IPS-NIHi7 (cell line): Measurements from ENCODE around the gene HMGXB4.
A peak's percentile ranks its signal among the peaks of the same experiment; 100 is the strongest.

ENCODE experiments used
- DNase-seq: peaks from one replicate; pipeline ENCODE4 v3.0.0; 2012; ENCODE audit warnings: mixed read lengths; ENCODE audit errors: extremely low spot score

Gene HMGXB4

DNA sequence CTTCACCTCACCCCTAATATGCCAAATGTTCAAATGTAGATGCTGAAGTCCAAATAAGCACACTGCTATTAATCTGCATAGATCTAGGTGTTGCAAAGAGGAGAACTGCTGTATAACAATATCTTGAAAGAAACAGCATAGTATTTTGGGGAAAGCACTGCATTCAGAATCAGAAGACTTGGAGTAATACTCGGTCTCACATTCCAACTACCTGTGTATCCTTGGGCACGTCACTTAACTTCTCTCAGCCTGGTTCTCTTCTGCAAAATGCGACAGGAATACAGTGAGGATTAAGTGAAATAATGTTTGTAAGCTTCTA, 332 bp upstream of the HMGXB4 start:
- no peak for DNase-seq

DNA sequence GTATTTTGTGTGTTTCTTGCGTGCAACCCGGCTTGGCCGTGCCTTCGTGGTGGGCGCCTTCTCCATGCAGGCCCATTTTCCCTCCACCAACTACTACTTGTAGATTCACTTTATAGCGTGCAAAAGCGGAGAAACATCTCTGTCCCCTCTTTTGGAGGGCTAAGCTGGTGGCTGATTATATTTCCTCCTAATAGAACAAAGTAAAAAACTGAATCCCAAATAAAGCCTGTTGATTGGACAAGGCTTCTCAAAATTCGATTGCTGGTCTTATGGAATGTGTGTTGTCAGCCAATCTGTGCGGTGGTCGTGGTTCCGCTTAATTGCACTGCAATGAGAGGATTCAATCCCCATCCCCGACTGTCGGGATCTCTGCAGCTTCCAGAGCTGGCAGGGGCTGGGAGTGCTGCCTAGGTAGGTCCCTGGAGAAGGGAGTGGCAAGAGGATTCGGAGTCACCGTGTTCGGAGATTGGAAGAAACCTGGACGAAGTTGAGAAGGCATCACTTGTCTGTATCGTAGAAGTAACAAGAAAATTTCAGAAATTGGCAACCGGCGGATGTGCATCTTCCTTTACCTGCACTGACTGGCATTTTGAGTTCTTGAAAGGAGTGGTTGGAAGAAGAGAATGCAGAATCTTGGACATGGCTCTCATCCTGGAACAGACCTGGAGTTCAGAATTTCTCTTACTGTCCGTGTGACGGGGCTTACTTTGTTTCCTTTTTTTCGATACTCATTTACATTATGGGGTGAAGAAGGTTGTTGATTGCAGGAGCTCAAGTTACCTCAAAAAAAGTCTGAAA, 1.1 kb downstream of the HMGXB4 start:
- peak; percentile 40 for DNase-seq

DNA sequence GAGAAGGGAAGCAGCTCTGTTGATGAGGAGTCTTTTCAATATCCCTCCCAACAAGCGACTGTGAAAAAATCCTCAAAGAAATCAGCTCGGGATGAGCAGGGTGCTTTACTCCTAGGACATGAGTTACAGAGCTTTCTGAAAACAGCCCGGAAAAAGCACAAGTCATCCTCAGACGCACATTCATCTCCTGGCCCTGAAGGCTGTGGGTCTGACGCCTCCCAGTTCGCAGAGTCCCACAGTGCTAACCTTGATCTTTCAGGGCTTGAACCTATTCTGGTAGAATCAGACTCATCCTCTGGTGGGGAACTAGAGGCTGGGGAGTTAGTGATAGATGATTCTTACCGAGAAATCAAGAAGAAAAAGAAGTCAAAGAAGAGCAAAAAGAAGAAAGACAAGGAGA, 7.7 kb downstream of the HMGXB4 start:
- no peak for DNase-seq

DNA sequence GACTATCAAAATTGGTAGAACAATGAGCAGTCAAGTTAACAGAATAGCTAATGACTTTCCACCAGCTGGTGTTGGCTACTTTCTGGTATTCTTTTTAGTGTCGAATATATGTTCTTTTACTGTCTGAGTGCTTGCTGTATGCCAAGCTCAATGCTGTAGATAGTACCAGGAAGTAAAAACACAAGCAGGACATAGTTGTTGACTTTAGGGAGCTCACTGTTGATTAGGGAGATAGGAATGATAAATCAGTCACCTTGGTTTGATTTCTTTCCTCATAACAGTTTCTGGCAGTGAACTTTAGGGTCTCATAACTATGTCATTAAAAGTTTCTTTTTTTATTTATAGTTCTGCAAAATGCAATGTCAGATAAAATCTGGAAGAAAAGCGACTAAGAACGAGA, 9.0 kb downstream of the HMGXB4 start:
- DNase-seq = no peak

DNA sequence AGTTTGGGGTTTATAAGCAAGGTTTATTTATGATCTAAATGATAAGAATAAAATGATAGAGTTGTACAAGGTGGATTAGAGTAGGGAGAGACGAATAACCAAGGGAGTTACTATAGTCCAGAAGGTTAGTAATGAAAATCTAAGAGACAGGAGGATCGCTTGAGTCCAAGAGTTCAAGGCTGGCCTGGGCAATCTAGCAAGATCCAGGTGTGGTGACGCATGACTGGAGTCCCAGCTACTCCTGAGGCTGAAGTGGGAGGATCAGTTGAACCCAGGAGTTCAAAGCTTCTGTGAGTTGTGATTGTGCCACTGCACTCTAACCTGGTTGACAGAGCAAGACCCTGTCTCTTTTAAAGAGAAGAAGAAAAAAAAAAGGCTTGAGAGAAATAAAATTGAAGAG, 12.3 kb downstream of the HMGXB4 start:
- DNase-seq = no peak

DNA sequence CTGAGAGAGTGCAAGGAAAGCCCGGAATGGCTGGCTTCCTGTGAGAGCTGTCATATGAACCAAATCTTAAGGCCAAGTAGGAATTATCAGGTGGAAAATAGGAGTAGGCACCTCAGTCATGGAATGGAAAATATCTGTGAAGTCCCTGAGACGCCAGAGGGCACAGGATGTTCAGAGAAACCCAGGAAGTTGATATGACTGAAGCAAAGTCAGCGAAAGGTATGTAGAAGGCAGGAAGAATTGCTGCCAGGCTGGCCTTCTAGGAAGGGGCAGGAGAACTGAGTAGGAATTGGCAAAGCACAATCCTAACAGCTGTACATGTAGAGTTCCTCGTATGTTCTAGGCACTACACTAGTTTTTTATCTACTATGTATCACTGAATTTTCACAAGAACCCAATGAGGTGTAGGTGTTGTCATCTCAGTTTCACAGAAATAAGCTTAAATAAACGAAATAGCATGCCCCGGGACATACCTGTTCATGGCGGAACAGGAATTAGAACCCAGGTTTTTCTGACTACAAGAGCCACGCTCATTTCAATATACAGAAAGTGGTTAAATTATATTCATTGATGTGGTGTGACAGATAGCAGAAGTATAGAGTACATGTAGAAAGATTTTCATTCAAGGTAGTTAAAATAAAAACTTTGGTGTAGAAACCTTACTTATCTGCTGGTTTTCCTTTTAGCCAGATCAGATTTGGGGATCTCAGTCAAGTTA, 17.0 kb downstream of the HMGXB4 start:
- no peak for DNase-seq

DNA sequence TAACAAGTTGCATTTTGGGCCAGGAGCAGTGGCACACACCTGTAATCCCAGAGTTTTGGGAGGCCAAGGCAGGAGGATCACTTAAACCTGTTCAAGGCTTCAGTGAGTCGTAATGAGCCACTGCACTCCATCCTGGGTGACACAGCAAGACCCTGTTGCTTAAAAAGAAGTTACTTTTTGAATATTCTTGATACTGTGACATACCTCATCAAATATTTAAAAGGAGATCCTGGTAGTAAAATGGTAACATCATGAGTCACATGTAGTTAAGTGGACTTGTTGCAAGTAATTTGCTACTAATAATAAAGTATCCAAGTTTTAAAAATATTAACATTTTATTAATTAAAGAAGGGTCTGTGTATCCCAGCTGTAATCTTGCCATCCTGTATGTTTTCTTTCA, 18.3 kb downstream of the HMGXB4 start:
- DNase-seq = no peak

DNA sequence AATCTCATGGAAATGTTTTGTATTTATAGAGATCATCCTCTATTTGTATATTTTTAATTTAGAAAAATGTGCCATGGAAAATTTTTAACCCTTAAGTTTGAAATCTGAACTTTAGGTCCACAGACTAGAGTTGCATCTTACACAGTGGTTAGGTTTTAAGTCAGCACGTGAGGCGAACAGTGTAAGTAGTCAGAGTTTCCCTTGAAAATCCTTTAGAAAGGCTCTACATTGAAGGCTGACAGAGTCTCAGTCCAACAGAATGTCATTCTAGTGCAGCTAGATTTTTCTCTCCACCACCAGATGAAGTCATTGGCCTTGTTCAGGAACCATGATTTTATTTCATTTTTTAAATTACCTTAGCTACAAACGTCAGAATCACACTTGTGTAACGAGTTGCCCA, 18.7 kb downstream of the HMGXB4 start:
- no peak for DNase-seq

DNA sequence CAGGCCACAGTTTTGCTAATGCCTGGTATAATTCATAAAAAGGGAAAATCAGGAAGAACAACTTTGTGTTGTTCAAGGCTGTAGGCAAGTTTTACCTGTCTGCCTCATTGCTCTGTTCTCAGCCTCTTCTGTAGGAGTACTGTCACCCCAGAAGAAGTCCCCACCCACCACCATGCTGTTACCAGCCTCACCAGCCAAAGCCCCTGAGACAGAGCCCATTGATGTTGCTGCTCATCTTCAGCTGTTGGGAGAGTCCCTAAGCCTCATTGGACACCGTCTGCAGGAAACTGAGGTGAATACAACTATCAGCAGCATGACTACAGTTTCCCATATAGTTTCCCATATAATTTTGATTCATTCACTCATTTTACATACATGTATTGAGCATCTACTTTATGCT, 30.8 kb downstream of the HMGXB4 start:
- no peak for DNase-seq

DNA sequence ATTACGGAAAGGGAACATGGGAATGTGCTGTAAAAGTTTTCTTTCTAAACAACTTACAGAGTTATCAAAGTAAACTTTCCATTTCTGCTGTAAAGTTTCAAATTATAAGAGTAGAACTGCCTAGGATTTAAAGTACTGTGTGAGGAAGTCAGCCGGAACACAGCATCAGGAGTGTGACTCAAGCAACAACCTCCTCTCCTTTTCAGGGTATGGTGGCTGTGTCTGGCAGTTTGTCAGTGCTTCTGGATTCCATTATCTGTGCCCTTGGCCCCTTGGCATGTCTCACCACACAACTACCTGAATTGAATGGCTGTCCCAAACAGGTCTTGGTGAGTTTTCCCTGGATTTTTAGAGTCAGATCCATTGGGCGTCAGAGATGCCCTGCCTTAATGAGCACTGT, 35.5 kb downstream of the HMGXB4 start:
- no peak for DNase-seq

DNA sequence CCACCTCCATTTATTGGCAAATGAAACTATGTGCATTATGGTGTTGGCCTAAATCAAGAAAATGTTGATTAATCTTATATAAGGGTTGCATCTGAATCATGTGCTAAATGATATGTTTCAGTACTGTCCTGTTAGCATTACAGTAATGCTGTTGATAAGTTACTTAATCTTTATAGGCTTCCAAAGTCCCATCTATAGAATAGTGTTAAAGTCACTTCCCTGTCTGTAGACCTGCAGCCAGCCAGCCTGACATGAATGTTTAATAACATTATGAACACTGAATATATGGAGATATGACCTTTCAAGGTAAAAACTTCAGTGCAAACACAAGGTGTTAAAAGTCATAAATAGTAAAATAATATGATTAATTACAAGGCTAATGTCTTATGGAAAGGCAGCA, 38.8 kb downstream of the HMGXB4 start:
- DNase-seq = no peak

DNA sequence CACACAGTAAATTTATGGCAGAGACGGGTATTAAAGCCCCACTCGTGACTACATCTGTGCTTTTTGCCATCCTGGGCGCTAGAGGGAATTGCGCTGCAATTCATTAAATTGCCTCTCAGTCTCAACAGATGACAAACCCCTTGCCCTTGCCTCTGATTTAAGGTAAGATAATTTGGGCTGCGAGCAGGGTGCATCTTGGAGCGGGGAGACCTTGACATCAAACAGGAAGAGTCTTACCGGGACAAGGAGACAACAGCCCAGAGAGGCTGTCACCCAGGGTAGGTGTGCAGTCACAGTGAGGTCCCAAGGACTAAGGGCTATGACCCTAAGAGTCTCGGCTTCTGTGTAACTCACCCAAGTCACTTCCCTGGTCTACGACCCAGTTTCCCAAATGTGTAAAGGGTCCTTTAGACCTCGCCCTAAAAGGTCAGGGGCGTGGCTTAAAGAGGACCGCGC, 42.0 kb downstream of the HMGXB4 start:
- DNase-seq = no peak

DNA sequence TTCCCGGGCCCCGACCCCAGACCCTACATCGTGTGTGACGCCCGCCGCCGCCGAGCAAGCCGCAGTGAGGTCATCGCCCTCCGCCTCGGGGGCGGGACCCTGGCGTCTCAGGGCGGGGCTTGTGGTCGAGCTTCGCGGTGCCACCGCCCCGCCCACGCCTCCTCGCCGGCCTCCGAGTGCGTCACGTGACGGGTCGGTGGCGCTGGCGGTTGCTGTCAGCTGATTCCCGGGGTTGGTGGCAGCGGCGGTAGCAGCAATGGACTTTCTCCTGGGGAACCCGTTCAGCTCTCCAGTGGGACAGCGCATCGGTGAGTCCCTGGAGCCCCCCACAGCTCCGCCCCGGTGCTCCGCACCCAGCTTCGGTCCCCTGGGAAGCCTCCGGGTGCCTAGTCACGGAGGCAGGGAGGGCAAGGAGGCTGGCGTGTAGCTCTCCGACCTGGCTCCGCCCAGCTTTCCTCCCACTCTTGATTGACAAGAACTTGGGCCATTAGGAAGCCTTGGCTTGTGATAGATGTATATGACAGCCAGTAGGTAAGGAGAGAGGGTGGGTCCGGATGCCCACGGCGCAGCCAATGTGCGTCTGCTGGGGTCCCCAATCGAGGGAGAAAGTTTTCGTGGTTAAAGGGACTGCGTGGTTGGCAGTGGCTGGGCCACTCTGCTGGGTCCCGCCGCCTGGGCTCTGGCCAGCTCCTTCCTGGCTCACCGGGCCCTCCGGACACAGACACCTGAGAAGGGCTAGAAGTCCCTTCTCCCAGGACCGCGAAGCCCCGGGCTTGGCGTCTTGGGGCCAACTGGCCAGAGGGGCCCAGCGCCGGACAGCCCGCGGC, 42.6 kb downstream of the HMGXB4 start, which contains the start of gene TOM1:
TSS of gene TOM1 (plus strand) at position 222 of the 827 bp plus-strand sequence. CDS start at position 257, 35 bp downstream.
- DNase-seq = peak; percentile 98

DNA sequence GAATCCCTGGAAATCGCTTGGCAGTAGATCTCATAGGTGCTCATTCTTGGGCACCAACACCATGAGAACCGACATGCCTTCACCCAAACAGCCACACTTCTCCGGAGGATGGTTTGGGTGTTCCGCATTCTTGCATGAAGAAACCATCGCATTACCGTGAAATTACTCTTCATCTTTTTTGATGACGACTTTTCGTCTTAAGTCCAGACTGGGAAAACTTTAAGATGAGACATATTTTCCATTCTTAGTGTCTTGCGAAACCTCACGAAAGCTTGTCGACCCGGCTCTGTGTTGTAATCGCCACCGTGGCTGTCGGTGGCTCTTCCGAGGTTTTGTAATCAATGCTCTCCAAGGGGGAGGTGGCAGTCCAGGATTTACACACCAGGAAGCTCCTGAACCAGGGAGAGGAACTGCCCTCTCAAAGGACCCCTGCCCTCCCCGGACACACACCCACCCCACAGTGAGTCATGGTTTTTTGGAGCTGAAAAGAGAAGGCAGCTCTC, 44.1 kb downstream of the HMGXB4 start:
- no peak for DNase-seq

DNA sequence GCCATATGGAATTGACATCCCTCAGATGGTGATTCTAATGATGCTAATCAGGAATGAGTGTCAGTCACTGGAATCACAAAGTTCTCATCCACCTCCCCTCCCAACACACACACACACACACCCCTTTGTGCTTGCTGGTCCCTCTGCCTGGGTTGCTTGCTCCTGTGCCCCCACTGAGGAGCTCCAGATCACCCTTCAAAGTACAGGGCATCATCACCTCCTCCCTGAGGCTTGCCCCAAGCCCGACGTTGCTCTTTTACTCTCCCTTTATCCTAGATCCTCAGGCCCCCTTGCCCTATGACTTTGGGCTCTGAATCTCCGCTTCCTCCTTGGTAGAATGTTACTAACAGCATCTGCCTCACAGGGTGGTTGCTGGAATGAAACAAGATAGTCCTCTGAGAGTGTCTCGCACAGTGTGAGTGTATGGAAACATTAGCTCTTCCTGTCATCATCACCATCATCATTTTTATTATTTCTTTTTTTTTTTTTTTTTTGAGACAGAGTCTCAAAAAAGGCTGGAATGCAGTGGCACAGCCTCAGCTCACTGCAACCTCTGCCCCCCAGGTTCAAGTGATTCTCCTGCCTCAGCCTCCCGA, 45.8 kb downstream of the HMGXB4 start:
- DNase-seq = no peak

DNA sequence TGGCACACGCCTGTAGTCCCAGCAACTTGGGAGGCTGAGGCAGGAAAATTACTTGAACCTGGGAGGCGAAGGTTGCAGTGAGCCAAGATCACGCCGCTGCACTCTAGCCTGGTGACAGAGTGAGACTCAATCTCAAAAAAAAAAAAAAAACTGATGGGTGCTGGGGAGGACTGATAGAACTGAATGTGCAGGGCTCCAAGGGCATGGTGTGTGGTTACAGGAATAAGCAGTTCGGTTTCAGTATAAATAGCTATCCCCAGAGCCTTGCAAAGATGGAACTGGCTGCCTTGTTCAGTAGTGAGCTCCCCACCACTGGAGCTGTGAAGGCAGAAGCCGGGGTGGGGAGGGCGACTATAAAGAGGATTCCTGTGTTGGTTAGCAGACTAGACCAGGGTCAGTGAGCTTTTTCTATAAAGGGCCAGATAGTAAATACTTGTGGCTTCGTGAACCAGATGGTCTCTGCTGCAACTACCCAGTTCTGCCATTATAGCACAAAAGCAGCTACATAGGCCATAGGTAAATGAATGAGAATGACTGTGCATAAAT, 48.3 kb downstream of the HMGXB4 start:
- no peak for DNase-seq

DNA sequence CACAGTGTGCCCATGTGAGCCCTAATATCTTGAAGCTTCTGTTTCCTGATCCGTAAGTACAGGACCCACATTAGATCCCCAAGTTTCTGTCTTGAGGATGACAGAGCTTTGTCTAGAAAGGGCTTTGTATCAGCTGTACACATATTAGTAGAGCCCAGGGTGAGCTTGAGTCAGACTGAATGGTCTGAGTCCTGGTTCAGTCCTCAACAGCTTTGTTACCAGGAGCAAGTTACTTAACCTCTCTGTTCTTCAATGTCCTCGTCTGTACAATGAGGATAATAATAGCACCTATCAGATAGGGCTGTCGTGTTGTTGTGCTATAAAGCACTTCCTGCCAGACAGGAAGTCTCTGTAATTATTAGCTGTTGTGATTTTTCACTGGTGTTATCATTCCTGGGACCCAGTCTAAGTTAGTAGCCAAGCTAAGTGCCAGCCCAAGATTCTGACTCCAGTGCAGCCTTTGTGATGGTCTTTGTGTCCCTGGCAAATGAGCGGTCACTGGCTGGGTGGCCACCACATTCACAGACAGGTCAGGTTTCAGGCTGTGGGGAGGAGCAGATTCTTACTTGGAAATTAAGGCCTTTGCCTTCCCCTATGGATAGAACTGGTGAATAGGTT, 49.2 kb downstream of the HMGXB4 start:
- no peak for DNase-seq

DNA sequence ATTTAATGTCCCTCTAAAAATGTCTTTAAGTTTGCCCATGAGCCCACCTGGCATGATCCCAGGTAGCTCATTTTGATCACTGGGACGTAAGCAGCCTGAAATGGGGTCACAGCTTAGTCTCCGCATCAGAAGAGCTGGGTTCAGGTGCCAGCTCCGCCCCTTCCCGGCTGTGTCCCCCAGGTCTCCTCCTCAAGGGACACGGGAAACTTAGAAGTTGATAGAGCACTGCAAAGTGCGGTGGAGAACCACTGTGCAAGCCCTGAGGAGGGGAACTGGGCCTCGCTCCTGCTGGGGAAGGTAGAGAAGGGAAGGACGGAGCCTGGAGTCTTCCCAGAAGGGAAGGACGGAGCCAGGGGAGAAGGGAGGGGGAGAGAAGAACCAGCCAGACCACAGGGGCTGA, 50.1 kb downstream of the HMGXB4 start:
- DNase-seq = no peak

DNA sequence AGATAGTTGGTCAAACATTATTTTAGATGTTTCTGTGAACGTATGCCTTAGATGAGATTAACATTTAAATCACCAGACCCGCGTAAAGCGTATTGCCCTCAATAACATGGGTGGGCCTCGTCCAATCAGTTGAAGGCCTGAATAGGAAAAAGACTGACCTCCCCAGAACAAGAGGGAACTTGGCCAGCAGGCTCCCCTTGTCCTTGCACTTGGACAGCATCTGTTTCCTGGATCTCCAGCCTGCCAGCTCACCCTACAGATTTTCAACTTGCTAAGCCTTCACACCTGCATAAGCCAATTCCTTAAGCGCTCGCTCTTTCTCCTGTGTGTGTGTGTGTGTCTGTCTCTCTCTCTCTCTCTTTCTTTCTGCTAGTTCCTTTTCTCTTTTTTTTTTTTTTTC, 50.6 kb downstream of the HMGXB4 start:
- no peak for DNase-seq

DNA sequence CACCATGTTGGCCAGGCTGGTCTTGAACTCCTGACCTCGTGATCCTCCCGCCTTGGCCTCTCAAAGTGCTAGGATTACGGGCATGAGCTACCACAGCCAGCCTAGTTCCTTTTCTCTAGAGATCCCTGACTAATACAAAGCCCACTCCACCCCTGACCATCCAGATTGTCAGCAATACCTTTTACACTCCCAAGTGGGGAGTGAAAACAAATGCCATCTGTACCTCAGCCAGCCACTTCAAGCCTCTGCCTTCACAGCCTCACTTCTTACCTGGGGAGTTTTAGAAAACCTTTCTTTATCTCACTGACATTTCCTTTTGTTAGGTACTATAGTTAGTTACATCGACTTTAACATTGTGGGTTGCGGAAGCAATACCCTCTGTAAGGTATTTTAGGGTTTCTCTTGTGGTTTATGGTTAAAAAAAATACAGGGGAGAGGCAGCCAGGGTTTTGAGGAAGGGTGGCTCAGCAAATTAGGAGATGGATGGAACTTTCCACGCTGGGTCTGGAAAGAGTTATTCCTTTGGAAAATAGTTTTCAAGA, 51.3 kb downstream of the HMGXB4 start:
- DNase-seq = no peak
